NCI-H2107 (cell line): ENCODE results near the gene STAB2.

Experiments used
- DNase-seq: peaks from one replicate; lab custom pipeline; 2025; lab: John Stamatoyannopoulos, UW

The STAB2 gene

GRCh38 chr12:103690426-103690825 is 103.4 kb downstream of the STAB2 start:
- DNase-seq = no peak

- no peak for DNase-seq
Measured at GRCh38 chr12:103691063-103691462, 104.0 kb downstream of the STAB2 start.

GRCh38 chr12:103696101-103696500 is 109.0 kb downstream of the STAB2 start:
- DNase-seq = no peak

- no peak for DNase-seq
Measured at GRCh38 chr12:103697971-103698751, 111.1 kb downstream of the STAB2 start.

GRCh38 chr12:103698752-103699560 is 111.9 kb downstream of the STAB2 start:
- no peak for DNase-seq

GRCh38 chr12:103705098-103705497 is 118.0 kb downstream of the STAB2 start:
- DNase-seq = no peak

- DNase-seq = no peak
Measured at GRCh38 chr12:103705927-103706326, 118.9 kb downstream of the STAB2 start.

- DNase-seq = no peak
Measured at GRCh38 chr12:103707446-103707845, 120.4 kb downstream of the STAB2 start.

- no peak for DNase-seq
Measured at GRCh38 chr12:103710544-103710943, 123.5 kb downstream of the STAB2 start.

- DNase-seq = no peak
Measured at GRCh38 chr12:103712216-103712615, 125.1 kb downstream of the STAB2 start.

GRCh38 chr12:103715494-103715893 is 128.4 kb downstream of the STAB2 start:
- no peak for DNase-seq

GRCh38 chr12:103716517-103717196 is 129.6 kb downstream of the STAB2 start:
- DNase-seq = no peak

GRCh38 chr12:103725398-103725797 is 138.3 kb downstream of the STAB2 start:
- DNase-seq = no peak

GRCh38 chr12:103727638-103728037 is 140.6 kb downstream of the STAB2 start:
- DNase-seq = no peak

GRCh38 chr12:103728323-103728722 is 141.2 kb downstream of the STAB2 start:
- no peak for DNase-seq

GRCh38 chr12:103729499-103729898 is 142.4 kb downstream of the STAB2 start:
- DNase-seq = no peak

- DNase-seq = no peak
Measured at GRCh38 chr12:103731539-103731938, 144.5 kb downstream of the STAB2 start.

GRCh38 chr12:103734863-103735262 is 147.8 kb downstream of the STAB2 start:
- DNase-seq = no peak

GRCh38 chr12:103735291-103735690 is 148.2 kb downstream of the STAB2 start:
- no peak for DNase-seq

- no peak for DNase-seq
Measured at GRCh38 chr12:103736572-103736971, 149.5 kb downstream of the STAB2 start.

GRCh38 chr12:103737881-103738280 is 150.8 kb downstream of the STAB2 start:
- no peak for DNase-seq

- peak; percentile 61 for DNase-seq
Measured at GRCh38 chr12:103742349-103742932, 155.4 kb downstream of the STAB2 start.
